ENCODE data around the gene NPEPL1.

DNA sequence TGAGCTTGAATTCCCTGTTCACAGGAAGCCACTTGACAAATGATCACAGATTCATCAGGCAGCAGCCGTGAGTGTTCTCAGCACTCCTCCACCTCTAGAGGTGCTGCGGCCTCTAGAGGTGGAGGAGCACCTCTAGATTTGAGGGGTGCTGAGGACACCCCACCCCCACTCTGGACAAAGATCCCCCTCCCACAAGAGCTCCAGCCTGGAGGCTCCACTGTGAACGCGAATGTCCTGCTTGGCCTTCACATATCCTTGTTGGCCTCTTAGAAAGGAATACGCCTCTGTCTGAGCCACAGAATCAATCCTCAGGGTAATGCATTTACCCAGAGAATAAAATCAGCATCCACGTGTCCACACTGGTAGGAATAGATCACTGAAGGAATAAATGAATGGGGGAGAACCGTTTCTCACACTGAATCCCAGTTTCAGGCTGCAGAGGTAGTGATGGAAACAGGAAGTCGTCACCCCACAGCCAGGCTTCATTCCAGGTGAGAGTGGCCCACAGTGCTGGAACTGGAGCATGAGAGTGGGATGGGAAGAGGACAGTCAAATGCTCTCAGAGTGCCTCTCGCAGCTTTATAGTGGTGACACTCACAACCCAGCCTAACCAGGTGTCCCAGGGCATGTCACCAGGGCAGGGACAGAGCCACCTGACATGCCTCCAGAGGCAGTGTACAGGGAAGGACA, 16.6 kb downstream of the NPEPL1 start:
- TF ChIP-seq BRCA1 (IDR thresholded peaks at IDR 0.05; ENCODE audit: low read depth, low read length) (no peak), POLR2AphosphoS5 (IDR thresholded peaks at IDR 0.05; ENCODE audit: low read depth, low read length) (no peak), TEAD4 (IDR thresholded peaks at IDR 0.05; ENCODE audit: low read depth, low read length) (no peak), TAF1 (IDR thresholded peaks at IDR 0.05; ENCODE audit: low read depth, low read length) (no peak), SUZ12 (IDR thresholded peaks at IDR 0.05; ENCODE audit: low read length) (no peak), SIN3A (conservative IDR thresholded peaks at IDR 0.05 in 1 of 2, IDR thresholded peaks at IDR 0.05 in 1 of 2; ENCODE audit: low read depth in 1 of 2, low read length in 2 of 2) (no peak), NRF1 (IDR thresholded peaks at IDR 0.05; ENCODE audit: low read depth, low read length) (no peak), PHF8 (conservative IDR thresholded peaks at IDR 0.05; ENCODE audit: low read depth, low read length) (no peak), SP2 (IDR thresholded peaks at IDR 0.05; ENCODE audit: low read length) (no peak), RAD21 (IDR thresholded peaks at IDR 0.05 in 1 of 2, conservative IDR thresholded peaks at IDR 0.05 in 1 of 2; ENCODE audit: low read depth in 2 of 2, low read length in 2 of 2) (no peak)
- TF ChIP-seq, protein P1, sequence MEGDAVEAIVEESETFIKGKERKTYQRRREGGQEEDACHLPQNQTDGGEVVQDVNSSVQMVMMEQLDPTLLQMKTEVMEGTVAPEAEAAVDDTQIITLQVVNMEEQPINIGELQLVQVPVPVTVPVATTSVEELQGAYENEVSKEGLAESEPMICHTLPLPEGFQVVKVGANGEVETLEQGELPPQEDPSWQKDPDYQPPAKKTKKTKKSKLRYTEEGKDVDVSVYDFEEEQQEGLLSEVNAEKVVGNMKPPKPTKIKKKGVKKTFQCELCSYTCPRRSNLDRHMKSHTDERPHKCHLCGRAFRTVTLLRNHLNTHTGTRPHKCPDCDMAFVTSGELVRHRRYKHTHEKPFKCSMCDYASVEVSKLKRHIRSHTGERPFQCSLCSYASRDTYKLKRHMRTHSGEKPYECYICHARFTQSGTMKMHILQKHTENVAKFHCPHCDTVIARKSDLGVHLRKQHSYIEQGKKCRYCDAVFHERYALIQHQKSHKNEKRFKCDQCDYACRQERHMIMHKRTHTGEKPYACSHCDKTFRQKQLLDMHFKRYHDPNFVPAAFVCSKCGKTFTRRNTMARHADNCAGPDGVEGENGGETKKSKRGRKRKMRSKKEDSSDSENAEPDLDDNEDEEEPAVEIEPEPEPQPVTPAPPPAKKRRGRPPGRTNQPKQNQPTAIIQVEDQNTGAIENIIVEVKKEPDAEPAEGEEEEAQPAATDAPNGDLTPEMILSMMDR (IDR thresholded peaks at IDR 0.05; ENCODE audit: control extremely low read depth in 1 of 3, insufficient read depth in 1 of 3, low read depth in 1 of 3, low read length in 3 of 3) = no peak

Data from H1 (cell line).